ENCODE measurements around the gene SLC12A2.

- no peak for TF ChIP-seq CTCF (IDR thresholded peaks at IDR 0.05)
- no peak for TF ChIP-seq POLR2A (IDR thresholded peaks at IDR 0.05)
Observed at GRCh38 chr5:128099944-128100343, 16.4 kb downstream of the SLC12A2 start.
